Suprapubic skin (tissue), 4 donors: ENCODE results near the gene VPS37D. TPM values are rescaled to one million over a fixed set of nuclear protein-coding genes. Genes with fewer than 3 reads are reported as not detected.
A peak's percentile ranks its signal among the peaks of the same experiment; 100 is the strongest.

ENCODE experiments used
- DNase-seq, 2 donors: peaks; one replicate each; pipeline ENCODE4 v3.0.0-alpha.2; 2019; ENCODE audit warnings: low spot score in 2 of 2
- H3K27ac ChIP-seq: fragments of 200-600 bp; sonication (generic); one replicate; pipeline ENCODE4 v1.5.1; 2019
- H3K27me3 ChIP-seq: fragments of 200-600 bp; sonication (generic); one replicate; pipeline ENCODE4 v1.5.1; 2019
- H3K36me3 ChIP-seq: fragments of 200-600 bp; sonication (generic); one replicate; pipeline ENCODE4 v1.5.1; 2019
- H3K4me1 ChIP-seq: fragments of 200-600 bp; sonication (generic); one replicate; pipeline ENCODE4 v1.5.1; 2019
- H3K4me3 ChIP-seq: fragments of 200-600 bp; sonication (generic); one replicate; pipeline ENCODE4 v1.5.1; 2019; ENCODE audit warnings: mild to moderate bottlenecking
- H3K9me3 ChIP-seq: fragments of 200-600 bp; sonication (generic); one replicate; pipeline ENCODE4 v1.5.1; 2019
- CTCF ChIP-seq, 2 donors: fragments of 200-600 bp in 1 of 2; fragments of 450-650 bp in 1 of 2; sonication (generic) in 1 of 2; IDR thresholded peaks; one replicate each; pipeline ENCODE4 v1.5.1; 2016 to 2019; ENCODE audit warnings: antibody characterized with exemption in 2 of 2, mild to moderate bottlenecking in 1 of 2, moderate library complexity in 1 of 2
- EP300 ChIP-seq: sonication (generic); formaldehyde crosslinking; IDR thresholded peaks from one replicate; pipeline ENCODE4 v1.6.1; 2017; ENCODE audit warnings: antibody characterized with exemption
- POLR2A ChIP-seq, 2 donors: fragments of 450-650 bp; IDR thresholded peaks; one replicate each; pipeline ENCODE4 v1.6.1; 2017; ENCODE audit warnings: antibody characterized with exemption in 2 of 2, mild to moderate bottlenecking in 2 of 2, moderate library complexity in 2 of 2
- POLR2AphosphoS5 ChIP-seq, 3 donors: sonication (generic); formaldehyde crosslinking; IDR thresholded peaks; one replicate each; pipeline ENCODE4 v1.6.1; 2017; ENCODE audit warnings: antibody characterized with exemption in 3 of 3
- WGBS: methylation state at CpG from one replicate; pipeline ENCODE4 v1.1.5; 2018; 5-methylcytosine and 5-hydroxymethylcytosine counted together
- total RNA-seq, 4 donors: library from RNA; depleted of rRNA; stranded (reverse); fragments of >200 nt; gene quantifications; one replicate each; pipeline ENCODE4 v1.1.0, GENCODE V29; 2016

VPS37D gene
- total RNA-seq, 4 donors from 2014 or later: 1.9 to 3.5 (median 2.1) TPM

- no peak overlapping the region for H3K27ac ChIP-seq
- H3K9me3 ChIP-seq: no peaks in the 10 kb centered on the region
- no peak for DNase-seq
- H3K4me3 ChIP-seq: no peak overlapping the region
- peaks cover 4% of the 10 kb centered on the region for H3K4me1 ChIP-seq
- no peak for TF ChIP-seq EP300
- TF ChIP-seq POLR2AphosphoS5 (IDR thresholded peaks at IDR 0.05): no peak
- TF ChIP-seq CTCF (IDR thresholded peaks at IDR 0.05): no peak
- no peak for TF ChIP-seq POLR2A (IDR thresholded peaks at IDR 0.05)
- H3K27me3 ChIP-seq: peaks cover 4% of the 10 kb centered on the region
- WGBS: 75% methylated on average over 3 of the region's 3 CpGs
- no peaks in the 10 kb centered on the region for H3K36me3 ChIP-seq
Measured at GRCh38 chr7:73638911-73639310, 28.7 kb upstream of the VPS37D start.

GRCh38 chr7:73642834-73643233 lies 24.8 kb upstream of the VPS37D start:
- no peaks in the 10 kb centered on the region for H3K36me3 ChIP-seq
- WGBS: 87% methylated on average over 2 of the region's 2 CpGs
- H3K27ac ChIP-seq: no peak overlapping the region
- H3K4me1 ChIP-seq: peaks cover 6% of the 10 kb centered on the region
- H3K4me3 ChIP-seq: no peak overlapping the region
- DNase-seq: no peak
- no peaks in the 10 kb centered on the region for H3K9me3 ChIP-seq
- H3K27me3 ChIP-seq: peaks cover 36% of the 10 kb centered on the region
- no peak for TF ChIP-seq POLR2A (IDR thresholded peaks at IDR 0.05)
- TF ChIP-seq POLR2AphosphoS5 (IDR thresholded peaks at IDR 0.05): no peak
- TF ChIP-seq EP300: no peak
- TF ChIP-seq CTCF (IDR thresholded peaks at IDR 0.05): no peak

GRCh38 chr7:73644688-73645286 lies 22.8 kb upstream of the VPS37D start:
- Histone ChIP-seq H3K27me3 (peaks cover 56% of the 10 kb centered on the region), H3K9me3 (no peaks in the 10 kb centered on the region), H3K4me1 (peaks cover 12% of the 10 kb centered on the region), H3K4me3 (no peak overlapping the region), H3K27ac (no peak overlapping the region), H3K36me3 (no peaks in the 10 kb centered on the region)
- no peak for DNase-seq
- TF ChIP-seq CTCF (IDR thresholded peaks at IDR 0.05) (no peak), POLR2A (IDR thresholded peaks at IDR 0.05) (no peak), POLR2AphosphoS5 (IDR thresholded peaks at IDR 0.05) (no peak), EP300 (no peak)
- WGBS: 69% methylated on average over 5 of the region's 5 CpGs

- H3K36me3 ChIP-seq: no peaks in the 10 kb centered on the region
- WGBS: 53% methylated on average over 4 of the region's 4 CpGs
- H3K27ac ChIP-seq: no peak overlapping the region
- H3K4me1 ChIP-seq: peaks cover 12% of the 10 kb centered on the region
- no peak overlapping the region for H3K4me3 ChIP-seq
- H3K9me3 ChIP-seq: no peaks in the 10 kb centered on the region
- peaks cover 64% of the 10 kb centered on the region for H3K27me3 ChIP-seq
- DNase-seq: no peak
- TF ChIP-seq POLR2A (IDR thresholded peaks at IDR 0.05): no peak
- no peak for TF ChIP-seq CTCF (IDR thresholded peaks at IDR 0.05)
- TF ChIP-seq POLR2AphosphoS5 (IDR thresholded peaks at IDR 0.05): no peak
- no peak for TF ChIP-seq EP300
Measured at GRCh38 chr7:73645643-73646174, 21.9 kb upstream of the VPS37D start.

- H3K27ac ChIP-seq: no peak overlapping the region
- no peaks in the 10 kb centered on the region for H3K9me3 ChIP-seq
- H3K4me1 ChIP-seq: peaks cover 12% of the 10 kb centered on the region
- H3K27me3 ChIP-seq: peaks cover 70% of the 10 kb centered on the region
- WGBS: 69% methylated on average over 11 of the region's 16 CpGs
- no peaks in the 10 kb centered on the region for H3K36me3 ChIP-seq
- H3K4me3 ChIP-seq: peak overlapping the region; percentile 53
- DNase-seq: no peak
- TF ChIP-seq CTCF (IDR thresholded peaks at IDR 0.05) (no peak), EP300 (no peak), POLR2AphosphoS5 (IDR thresholded peaks at IDR 0.05) (no peak)
Measured at GRCh38 chr7:73646785-73647724, 20.6 kb upstream of the VPS37D start.
